Measurements from ENCODE around the gene C10orf53.

Gene C10orf53

DNA sequence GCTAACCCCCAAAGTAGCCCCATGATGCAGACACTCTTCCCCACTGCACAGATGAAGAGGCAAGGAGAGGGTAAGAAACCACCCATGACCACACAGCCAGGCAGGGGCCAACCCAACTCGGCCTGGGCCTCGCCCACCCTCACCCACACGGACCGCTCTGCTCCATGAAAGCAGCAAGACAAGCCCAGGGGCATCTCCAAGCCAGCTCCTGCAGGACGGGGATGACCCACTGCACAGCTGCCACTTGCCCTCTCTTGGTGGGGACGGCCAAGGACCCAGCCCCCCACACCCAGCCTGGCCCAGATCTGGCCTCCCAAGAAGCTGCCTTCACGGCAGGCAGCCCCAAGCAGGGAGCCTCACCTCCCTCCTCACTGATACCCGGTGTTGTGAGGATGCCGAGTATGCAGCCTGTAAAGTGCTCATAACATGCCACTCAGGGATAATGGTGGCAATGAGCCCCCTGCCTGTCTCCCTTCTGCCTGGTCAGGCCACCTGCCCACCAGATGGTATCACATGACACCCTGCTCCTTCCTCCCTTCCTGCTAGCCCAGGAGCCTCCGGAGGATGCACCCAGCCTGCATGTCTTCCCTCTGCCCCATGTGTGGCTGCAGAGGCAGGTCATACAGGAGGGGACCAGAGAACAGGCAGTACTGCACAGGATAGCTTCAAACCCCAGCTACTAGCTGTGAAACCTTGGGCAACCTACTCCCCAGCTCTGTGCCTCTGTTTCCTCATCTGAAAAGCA lies 59.3 kb downstream of the C10orf53 start:
- DNase-seq: no peak

DNA sequence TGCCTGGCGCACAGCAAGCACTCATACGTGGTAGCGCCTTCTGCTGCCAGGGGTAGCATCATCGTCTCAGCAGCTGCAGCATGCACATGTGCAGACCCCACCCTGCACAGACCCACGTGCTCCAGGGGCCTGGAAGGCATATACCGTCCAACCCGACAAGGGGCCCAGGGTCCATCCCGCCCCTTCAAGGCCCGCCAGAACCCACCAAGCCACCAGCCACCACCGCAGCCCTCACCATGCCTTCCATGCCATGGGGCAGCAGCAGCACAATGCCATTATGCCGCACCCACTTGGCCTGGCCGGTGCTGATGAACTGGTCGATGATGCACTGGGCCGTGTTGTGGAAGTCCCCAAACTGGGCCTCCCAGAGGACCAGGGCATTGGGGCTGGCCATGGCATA lies 60.0 kb downstream of the C10orf53 start:
- no peak for DNase-seq

DNA sequence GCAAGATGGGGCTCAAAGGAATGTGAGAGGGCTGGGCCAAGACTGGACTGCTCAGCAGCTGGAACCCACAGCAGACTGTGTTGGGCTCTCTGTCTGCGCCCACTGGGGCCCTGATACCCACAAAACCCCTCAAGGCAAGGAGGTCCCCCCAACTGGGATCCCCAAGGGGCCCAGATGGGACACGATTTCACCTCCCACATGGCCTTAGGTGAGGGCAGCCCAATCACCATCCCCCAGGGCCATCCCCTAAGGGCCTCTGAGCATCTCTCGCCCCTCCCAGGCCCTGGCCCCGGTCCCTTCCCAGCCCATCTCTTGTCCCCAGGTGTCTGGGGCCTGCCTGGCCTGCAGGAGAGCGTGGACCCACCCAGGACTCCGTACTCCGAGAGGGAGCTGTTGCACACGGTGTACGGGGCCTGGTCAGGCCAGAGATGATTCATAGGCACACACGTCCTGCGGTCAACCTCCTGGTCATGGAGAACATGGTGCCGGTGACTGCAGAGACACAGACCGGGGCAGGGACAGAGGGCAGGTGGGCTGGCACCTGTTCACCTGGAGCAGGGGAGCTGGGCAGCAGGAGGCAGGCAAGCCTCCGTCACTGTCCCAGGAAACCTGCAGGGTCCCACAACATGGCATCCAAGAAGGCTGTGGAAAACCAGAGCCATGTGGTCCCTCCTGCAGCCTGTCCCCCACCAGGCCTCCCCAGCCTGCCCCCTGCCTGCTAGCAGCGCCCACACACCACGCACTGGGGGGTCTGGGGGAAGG lies 61.1 kb downstream of the C10orf53 start:
- no peak for DNase-seq

DNA sequence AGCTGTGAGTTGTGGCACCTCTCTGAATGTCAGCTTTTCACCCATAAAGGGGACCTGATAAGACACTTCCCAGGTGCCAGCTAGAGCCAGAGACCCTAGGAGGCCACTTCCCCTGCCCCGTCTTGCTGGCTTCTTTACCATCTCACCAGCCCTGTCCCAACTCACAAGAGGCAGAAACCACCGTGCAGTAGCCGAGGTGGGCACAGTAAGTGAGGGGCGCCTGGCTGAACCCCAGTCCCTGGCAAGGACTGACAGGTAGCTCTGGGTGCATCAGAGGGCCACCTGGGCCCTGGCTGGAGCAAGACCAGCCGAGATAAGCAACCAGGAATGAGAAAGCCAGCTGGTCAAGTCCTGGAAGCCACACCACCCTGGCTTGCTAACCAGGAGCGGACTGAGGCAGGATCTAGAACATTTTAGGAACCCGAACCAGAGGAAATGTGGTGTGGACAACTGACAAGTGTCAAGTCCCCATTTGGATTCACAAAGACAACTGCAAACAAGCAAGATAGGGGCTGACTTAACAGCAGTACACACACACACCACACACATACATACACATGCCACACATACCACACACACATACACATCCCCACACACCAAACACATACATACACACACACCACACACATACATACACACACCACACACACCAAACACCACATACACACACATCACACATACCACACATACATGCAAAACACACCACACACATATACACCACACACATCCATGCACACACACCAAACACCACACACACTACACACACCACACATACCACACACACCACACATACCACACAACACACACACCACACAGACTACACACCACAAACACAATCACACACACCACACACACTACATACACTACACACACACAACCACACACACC lies 61.9 kb downstream of the C10orf53 start:
- no peak for DNase-seq

DNA sequence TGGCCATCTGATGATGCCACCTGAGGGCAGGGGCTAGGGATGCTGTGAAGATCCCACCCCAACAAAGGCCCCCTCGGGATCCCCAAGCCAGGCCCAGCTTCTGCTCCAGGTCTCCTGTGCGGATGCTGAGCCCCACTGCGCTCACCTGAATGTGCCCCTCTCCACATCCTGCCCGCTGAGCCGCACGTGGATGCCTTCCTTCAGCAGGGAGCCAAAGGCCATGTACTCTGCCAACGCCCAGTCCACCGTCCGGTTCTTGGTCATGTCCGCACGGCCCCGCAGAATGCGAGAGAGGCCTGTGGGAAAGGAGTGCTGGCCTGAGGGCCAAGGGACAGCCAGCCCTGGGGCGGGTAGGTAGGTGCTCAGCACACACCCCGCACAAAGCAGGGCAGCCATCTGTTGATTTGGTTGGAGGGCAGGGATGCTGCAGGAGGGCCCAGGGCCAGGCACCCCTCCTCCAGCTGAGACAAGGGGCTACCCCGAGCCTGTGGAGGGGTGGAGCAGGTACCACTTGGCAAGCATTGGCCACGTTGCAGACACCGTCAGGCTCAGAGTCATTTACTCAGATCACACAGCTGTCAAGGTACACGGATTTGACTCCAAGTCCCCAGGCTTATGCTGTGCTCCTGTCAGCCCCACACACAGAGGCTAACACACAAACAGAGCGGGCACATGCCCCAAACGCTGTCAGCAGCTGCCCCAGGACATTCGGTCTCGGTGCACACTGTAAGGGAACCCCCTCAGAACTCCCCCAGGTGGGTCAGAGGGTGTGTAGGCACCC lies 63.4 kb downstream of the C10orf53 start:
- DNase-seq: no peak

DNA sequence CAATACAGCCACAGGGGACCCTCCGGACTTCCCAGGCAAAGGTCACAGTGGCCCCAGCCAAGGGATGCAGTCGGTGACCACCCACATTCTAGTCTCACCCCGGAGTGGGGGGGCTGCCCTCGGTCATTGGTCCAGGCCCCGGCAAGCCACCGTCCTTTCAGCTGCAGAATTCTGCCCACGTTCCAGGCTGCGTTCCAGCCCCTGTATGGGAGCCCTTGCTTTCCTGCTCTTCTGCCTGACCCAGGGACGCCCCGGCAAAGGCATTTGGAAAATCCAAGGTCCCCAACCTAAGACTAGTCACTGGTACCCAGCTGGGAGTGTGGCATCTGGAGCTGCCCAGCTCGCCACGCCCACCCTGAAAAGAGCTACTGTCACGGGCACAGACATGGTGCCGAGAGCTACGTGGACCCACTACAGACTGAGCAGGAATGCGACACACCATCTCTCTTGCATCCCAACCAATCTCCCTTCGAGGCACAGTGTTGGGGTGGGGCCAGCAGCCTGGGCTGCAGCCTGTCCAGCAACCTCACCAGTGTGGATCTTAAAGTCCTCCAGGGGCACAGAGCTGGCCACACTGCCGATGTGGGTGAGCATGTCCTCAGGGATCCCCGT lies 64.1 kb downstream of the C10orf53 start:
- DNase-seq: no peak

DNA sequence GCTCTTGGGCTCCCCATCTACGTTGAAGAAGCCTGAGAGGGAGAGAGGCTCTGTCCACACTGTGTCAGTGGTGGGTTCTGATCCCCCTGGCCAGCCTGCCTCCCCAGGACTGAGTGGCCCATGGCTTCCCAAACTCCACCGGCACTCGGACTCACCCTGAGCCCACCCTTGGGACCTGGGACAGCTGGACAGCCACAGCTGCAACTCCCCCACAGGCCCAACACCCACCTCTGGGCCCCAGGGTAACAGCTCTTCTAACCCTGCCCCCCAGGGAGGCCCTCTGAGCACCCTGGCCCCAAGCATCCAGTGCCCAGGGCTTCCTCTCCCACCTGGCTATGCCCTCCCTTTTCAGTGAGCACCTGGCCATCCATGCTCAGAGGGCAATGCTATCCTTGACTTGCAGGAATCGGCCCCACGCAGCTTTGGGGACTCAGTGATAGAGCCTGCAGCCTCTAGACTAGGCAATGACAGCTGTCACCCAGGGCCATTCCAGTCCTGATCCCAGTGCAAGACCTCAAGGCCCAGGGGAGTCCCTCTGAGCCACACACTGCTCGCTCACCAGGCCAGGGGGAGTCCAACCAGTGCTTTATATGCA lies 64.7 kb downstream of the C10orf53 start:
- DNase-seq: no peak

DNA sequence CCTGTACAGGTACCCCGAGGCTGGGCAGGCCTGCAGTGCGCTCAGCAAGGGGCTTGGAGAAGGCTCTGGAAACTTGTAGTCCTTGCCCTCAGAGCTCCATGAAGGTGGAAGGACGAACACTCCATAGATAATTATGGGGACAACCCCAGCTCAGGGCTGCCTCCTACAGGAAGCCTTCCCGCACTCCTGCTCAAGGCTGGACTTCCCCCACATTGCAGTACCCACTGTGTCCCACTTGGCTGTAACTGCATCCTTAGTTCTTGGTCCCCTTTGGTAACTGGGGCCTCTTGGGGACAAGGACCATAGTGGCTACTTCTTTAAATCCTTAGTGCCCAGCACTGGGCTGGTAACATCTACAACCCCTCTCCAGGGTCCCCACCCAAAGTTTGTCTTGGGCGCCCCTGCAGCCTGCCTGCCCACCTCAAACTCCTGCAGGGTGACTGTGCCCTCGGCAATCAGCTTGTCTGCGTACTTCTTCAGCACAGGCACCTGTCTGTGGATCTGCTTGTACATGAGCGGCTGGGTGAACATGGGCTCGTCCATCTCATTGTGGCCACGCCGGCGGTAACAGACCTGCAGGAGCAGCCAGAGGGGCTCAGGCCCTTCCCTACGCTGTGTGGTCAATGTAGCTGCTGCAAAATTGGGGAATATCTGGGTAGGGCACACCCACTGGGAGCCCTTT lies 65.6 kb downstream of the C10orf53 start:
- DNase-seq: no peak

DNA sequence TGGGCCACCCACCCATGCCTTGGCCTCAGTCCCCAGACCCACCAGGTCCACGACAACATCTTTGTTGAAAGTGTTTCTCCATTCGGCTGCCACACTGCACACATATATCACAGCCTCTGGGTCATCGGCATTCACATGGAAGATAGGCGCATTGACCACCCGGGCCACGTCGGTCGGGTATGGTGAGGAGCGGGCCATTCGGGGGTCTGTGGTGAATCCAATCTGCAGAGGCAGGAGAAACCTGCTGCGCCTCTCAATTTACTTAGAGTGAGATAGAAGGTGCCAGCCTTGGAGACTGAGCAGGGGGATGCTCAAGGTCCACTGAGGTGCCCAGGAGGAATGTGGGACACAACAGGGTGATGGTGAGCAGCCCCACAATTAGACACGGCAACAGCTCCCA lies 66.3 kb downstream of the C10orf53 start:
- no peak for DNase-seq

DNA sequence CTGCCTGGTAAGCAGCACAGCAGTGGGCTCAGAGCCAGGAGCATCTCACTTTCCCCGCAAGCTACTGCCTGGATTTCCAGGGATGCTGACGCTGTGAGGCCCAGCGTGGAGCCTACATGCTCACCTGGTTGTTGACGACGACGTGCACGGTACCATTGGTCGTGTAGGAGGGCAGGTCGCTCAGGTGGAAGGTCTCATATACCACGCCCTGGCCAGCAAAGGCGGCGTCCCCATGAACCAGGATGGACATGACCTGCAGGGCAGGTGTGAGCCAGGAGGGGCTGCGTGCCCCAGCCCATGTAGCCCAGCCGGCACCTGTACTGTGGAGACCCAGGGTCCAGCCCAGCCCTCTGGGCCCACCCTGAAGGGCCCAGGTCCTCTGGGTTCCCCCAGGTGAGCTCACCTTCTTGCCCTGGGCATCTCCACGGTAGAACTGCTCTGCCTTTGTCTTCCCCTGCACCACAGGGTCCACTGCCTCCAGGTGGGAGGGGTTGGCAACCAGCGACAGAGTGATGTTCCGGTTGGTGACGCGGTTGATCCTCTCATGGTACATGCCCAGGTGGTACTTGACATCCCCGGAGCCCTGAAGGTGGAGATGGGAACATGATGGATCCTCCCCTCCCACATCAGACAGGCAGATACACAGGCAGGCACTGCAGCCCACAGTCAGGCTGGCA lies 67.3 kb downstream of the C10orf53 start:
- DNase-seq: no peak

All from right forelimb (tissue), 1 donor.